ENCODE data around the gene CYLD.

GRCh38 chr16:50834701-50835100, 92.8 kb downstream of the CYLD start:
- TF ChIP-seq POLR2A (IDR thresholded peaks at IDR 0.05): no peak
- TF ChIP-seq CTCF (IDR thresholded peaks at IDR 0.05): no peak
